IMR-90 (cell line): ENCODE results near the gene GPC6. TPM values are rescaled to one million over a fixed set of nuclear protein-coding genes. Genes with fewer than 3 reads are reported as not detected.

Source experiments
- ATAC-seq: fragments of 200-7000 bp; cut with Tn5 transposase; 2 replicates; pipeline ENCODE4 v1.9.1; 2020; ENCODE audit warnings: low read depth, mild to moderate bottlenecking, moderate library complexity
- BruUV-seq: library from RNA; stranded (reverse); fragments of 400-500 nt; replicated peaks from 2 replicates; lab custom pipeline; 2021; lab: Mats Ljungman, UMichigan
- CTCF ChIA-PET: fragments of 300-600 bp; formaldehyde crosslinking; extraction: SDS; loops from one replicate; lab custom pipeline; 2021; ENCODE audit warnings: antibody characterized with exemption; lab: Yijun Ruan, JAX
- POLR2A ChIA-PET: fragments of 300-600 bp; sonication (Branson Sonifier 250); formaldehyde crosslinking; loops from one replicate; lab custom pipeline; 2022; ENCODE audit warnings: antibody characterized with exemption; ENCODE audit not compliant: unreplicated experiment; lab: Charles Lee
- DNase-seq: peaks from one replicate; pipeline ENCODE4 v3.0.0; 2013
- H2AFZ ChIP-seq: replicated peaks from 2 replicates; pipeline ENCODE3; 2013; ENCODE audit warnings: low read length, mild to moderate bottlenecking; ENCODE audit not compliant: poor library complexity
- H2AK5ac ChIP-seq: 2 replicates; pipeline ENCODE4 v1.6.1; 2013; ENCODE audit warnings: low read depth, low read length, inconsistent platforms
- H2AK9ac ChIP-seq: replicated peaks from 2 replicates; pipeline ENCODE3; 2013; ENCODE audit warnings: mild to moderate bottlenecking, low read depth, low read length, moderate library complexity; ENCODE audit not compliant: poor library complexity
- H2BK120ac ChIP-seq: 2 replicates; pipeline ENCODE4 v1.6.1; 2013; ENCODE audit warnings: low read depth, low read length, inconsistent platforms
- H2BK15ac ChIP-seq: 3 replicates; pipeline ENCODE4 v1.6.1; 2013; ENCODE audit warnings: low read depth, low read length, inconsistent platforms
- H2BK20ac ChIP-seq: 2 replicates; pipeline ENCODE4 v1.6.1; 2013; ENCODE audit warnings: low read depth, mild to moderate bottlenecking, inconsistent platforms, low read length, moderate library complexity
- H2BK5ac ChIP-seq: 2 replicates; pipeline ENCODE4 v1.6.1; 2013; ENCODE audit warnings: mild to moderate bottlenecking, low read depth, low read length, inconsistent platforms; ENCODE audit not compliant: poor library complexity, severe bottlenecking
- H3K14ac ChIP-seq: replicated peaks from 2 replicates; pipeline ENCODE4 v1.6.1; 2013; ENCODE audit warnings: low read depth, low read length, inconsistent platforms
- H3K18ac ChIP-seq: 2 replicates; pipeline ENCODE4 v1.6.1; 2013; ENCODE audit warnings: low read depth, low read length, control low read depth
- H3K23ac ChIP-seq: 2 replicates; pipeline ENCODE4 v1.6.1; 2013; ENCODE audit warnings: low read depth, low read length, inconsistent platforms
- H3K27ac ChIP-seq: 2 replicates; pipeline ENCODE4 v1.5.1; 2013; ENCODE audit warnings: mild to moderate bottlenecking, control low read depth, low read length; ENCODE audit not compliant: insufficient read depth
- H3K27me3 ChIP-seq: 2 replicates; pipeline ENCODE4 v1.6.1; 2013; ENCODE audit warnings: low read length; ENCODE audit not compliant: control insufficient read depth, insufficient read depth
- H3K36me3 ChIP-seq: 2 replicates; pipeline ENCODE4 v1.6.1; 2013; ENCODE audit warnings: low read length, mixed read lengths; ENCODE audit not compliant: control insufficient read depth, insufficient read depth
- H3K4ac ChIP-seq: 2 replicates; pipeline ENCODE4 v1.6.1; 2013; ENCODE audit warnings: low read depth, low read length, inconsistent platforms
- H3K4me1 ChIP-seq: 2 replicates; pipeline ENCODE4 v1.6.1; 2013; ENCODE audit warnings: low read length, mixed read lengths; ENCODE audit not compliant: control insufficient read depth, insufficient read depth
- H3K4me2 ChIP-seq: 2 replicates; pipeline ENCODE4 v1.6.1; 2013; ENCODE audit warnings: low read depth, mild to moderate bottlenecking, control low read depth, low read length, moderate library complexity
- H3K4me3 ChIP-seq: 2 replicates; pipeline ENCODE4 v1.5.1; 2013; ENCODE audit warnings: low read depth, mild to moderate bottlenecking, control low read depth, low read length, moderate library complexity; ENCODE audit not compliant: insufficient read depth
- H3K56ac ChIP-seq: 2 replicates; pipeline ENCODE4 v1.6.1; 2013; ENCODE audit warnings: low read length, inconsistent platforms; ENCODE audit not compliant: insufficient read depth; ENCODE audit errors: extremely low read depth
- H3K79me1 ChIP-seq, 2 experiments: 2 replicates each; pipeline ENCODE4 v1.6.1; 2013; ENCODE audit warnings: low read length in 2 of 2, inconsistent platforms in 1 of 2, low read depth in 1 of 2
- H3K9ac ChIP-seq: 2 replicates; pipeline ENCODE4 v1.6.1; 2013; ENCODE audit warnings: low read depth, low read length, control low read depth
- H3K9me1 ChIP-seq: 2 replicates; pipeline ENCODE4 v1.6.1; 2013; ENCODE audit warnings: low read length, inconsistent platforms; ENCODE audit not compliant: insufficient read depth
- H3K9me3 ChIP-seq: 2 replicates; pipeline ENCODE4 v1.6.1; 2013; ENCODE audit warnings: low read length; ENCODE audit not compliant: control insufficient read depth, insufficient read depth
- H4K20me1 ChIP-seq: 2 replicates; pipeline ENCODE4 v1.6.1; 2013; ENCODE audit warnings: low read length, inconsistent platforms; ENCODE audit not compliant: insufficient read depth
- H4K5ac ChIP-seq: 2 replicates; pipeline ENCODE4 v1.6.1; 2013; ENCODE audit warnings: mild to moderate bottlenecking, low read depth, low read length, control low read depth
- H4K8ac ChIP-seq, 2 experiments: 2 replicates each; pipeline ENCODE4 v1.6.1; 2013; ENCODE audit warnings: low read depth in 2 of 2, low read length in 2 of 2, control low read depth in 1 of 2, inconsistent platforms in 1 of 2
- H4K91ac ChIP-seq: 2 replicates; pipeline ENCODE4 v1.6.1; 2013; ENCODE audit warnings: low read depth, low read length, inconsistent platforms; ENCODE audit not compliant: insufficient read depth
- BHLHE40 ChIP-seq: fragments of 150-350 bp; IDR thresholded peaks from 2 replicates; pipeline ENCODE4 v1.6.1; 2016; ENCODE audit warnings: mild to moderate bottlenecking, low read depth, low read length
- CEBPB ChIP-seq: IDR thresholded peaks from 2 replicates; pipeline ENCODE4 v1.6.1; 2012; ENCODE audit warnings: low read depth, low read length, improper control_type of control experiment
- CTCF ChIP-seq: conservative IDR thresholded peaks from 2 replicates; pipeline ENCODE4 v1.5.1; 2012; ENCODE audit warnings: mild to moderate bottlenecking, low read depth, low read length, improper control_type of control experiment
- ELK1 ChIP-seq: fragments of 150-350 bp; IDR thresholded peaks from 2 replicates; pipeline ENCODE4 v1.6.1; 2016; ENCODE audit warnings: low read depth, mild to moderate bottlenecking, low read length, moderate library complexity, borderline replicate concordance
- FOS ChIP-seq: fragments of 150-350 bp; IDR thresholded peaks from 2 replicates; pipeline ENCODE4 v1.6.1; 2016; ENCODE audit warnings: low read depth, low read length
- NFE2L2 ChIP-seq: fragments of 150-350 bp; IDR thresholded peaks from 2 replicates; pipeline ENCODE4 v1.6.1; 2016; ENCODE audit warnings: low read depth, mild to moderate bottlenecking, low read length
- RAD21 ChIP-seq: IDR thresholded peaks from 2 replicates; pipeline ENCODE4 v1.6.1; 2012; ENCODE audit warnings: low read length, improper control_type of control experiment
- RCOR1 ChIP-seq: IDR thresholded peaks from 2 replicates; pipeline ENCODE4 v1.6.1; 2012; ENCODE audit warnings: mild to moderate bottlenecking, low read length, improper control_type of control experiment; ENCODE audit not compliant: insufficient replicate concordance
- RFX5 ChIP-seq: IDR thresholded peaks from 2 replicates; pipeline ENCODE4 v1.8.0; 2012; ENCODE audit warnings: low read depth, mild to moderate bottlenecking, low read length, moderate library complexity
- dilution Hi-C: fragments of 300-500 bp; cut with HindIII; formaldehyde crosslinking; loops from one replicate; pipeline ENCODE4 v1.14.3; 2018; ENCODE audit warnings: low sequenced_read_pairs; ENCODE audit not compliant: unreplicated experiment
- in situ Hi-C: fragments of 300-500 bp; cut with MboI; formaldehyde crosslinking; loops from 3 replicates; pipeline ENCODE4 v1.14.3; 2019; ENCODE audit warnings: low sequenced_read_pairs, inconsistent platforms, mixed read lengths
- intact Hi-C: fragments of 100-400 bp; cut with micrococcal nuclease; formaldehyde crosslinking; loops from 2 replicates; pipeline ENCODE4 v1.10.0; 2022
- polyA plus RNA-seq, 3 experiments: library from polyadenylated mRNA; depleted of rRNA; stranded (reverse); fragments of >200 nt; gene quantifications; 2 replicates each; pipeline ENCODE4 v1.2.3, GENCODE V29; 2012; ENCODE audit warnings: low replicate concordance in 1 of 3
- total RNA-seq: library from RNA; depleted of rRNA; stranded (reverse); fragments of >200 nt; gene quantifications from 2 replicates; pipeline ENCODE4 v1.2.3, GENCODE V29; 2012

The GPC6 gene
- total and polyA plus RNA-seq, 2 of the 4 experiments (the other 2 are of a cell fraction), result 14.9 to 39.4 TPM

- Histone ChIP-seq H3K4me1 (no peaks in the 10 kb centered on the region; the same call in 1 of the 2 replicates), H4K5ac (no peak overlapping the region), H3K4me2 (no peak overlapping the region), H3K9me1 (peaks cover 2% of the 10 kb centered on the region; the same call in 1 of the 2 replicates), H2BK15ac (no peak overlapping the region), H3K4ac (no peak overlapping the region), H3K23ac (no peak overlapping the region), H3K18ac (no peak overlapping the region), H2BK120ac (no peak overlapping the region), H2AK5ac (no peak overlapping the region), H3K9ac (no peak overlapping the region), H4K8ac (no peak overlapping the region), H4K91ac (no peak overlapping the region), H3K27ac (no peak overlapping the region), H3K36me3 (no peaks in the 10 kb centered on the region), H3K56ac (no peak overlapping the region), H3K79me1 (no peaks in the 10 kb centered on the region), H2AFZ (no peak overlapping the region), H3K14ac (no peak overlapping the region), H2BK20ac (no peak overlapping the region), H3K9me3 (no peaks in the 10 kb centered on the region), H3K27me3 (no peaks in the 10 kb centered on the region), H2AK9ac (no peak overlapping the region), H4K20me1 (no peaks in the 10 kb centered on the region), H3K4me3 (no peak overlapping the region), H2BK5ac (no peak overlapping the region)
- ATAC-seq (no peak), DNase-seq (no peak)
- intact Hi-C loops, result loop anchor here (5.0 kb wide), 1 partner anchor 52 kb away; no protein-coding TSS in a partner anchor
- CTCF ChIA-PET, result interaction anchor here (0.5 kb wide), 1 partner anchor 16 kb away, joined by 3 read pairs; no protein-coding TSS in a partner anchor
- no peak for TF ChIP-seq RFX5
- no peak for TF ChIP-seq CEBPB
- no peak for TF ChIP-seq CTCF
- TF ChIP-seq BHLHE40, result no peak
- no peak for TF ChIP-seq RAD21
- TF ChIP-seq NFE2L2, result no peak
- TF ChIP-seq FOS, result no peak
- TF ChIP-seq ELK1, result no peak
- no peak for TF ChIP-seq RCOR1
- POLR2A ChIA-PET, result no interaction called here
- dilution Hi-C loops, result no loop called here
- in situ Hi-C loops, result no loop called here
- no TSS peak for BruUV-seq
Measured at GRCh38 chr13:93450761-93451160, 224.2 kb downstream of the GPC6 start.
